GM23248 (cell line): ENCODE data around the gene SLC44A3.

Experiments used
- EZH2 ChIP-seq: fragments of 200-600 bp; sonication (generic); IDR thresholded peaks from 2 replicates; pipeline ENCODE4 v1.6.1; 2018; ENCODE audit warnings: antibody characterized with exemption, mild to moderate bottlenecking; ENCODE audit not compliant: insufficient read depth, poor library complexity, severe bottlenecking
- EZH2phosphoT487 ChIP-seq: fragments of 200-600 bp; sonication (generic); IDR thresholded peaks from 2 replicates; pipeline ENCODE4 v1.6.1; 2018; ENCODE audit warnings: antibody characterized with exemption, moderate library complexity, mild to moderate bottlenecking, low read depth; ENCODE audit not compliant: insufficient read depth

- TF ChIP-seq EZH2 = no peak
- TF ChIP-seq EZH2phosphoT487 = no peak
These were observed 88.8 kb downstream of the SLC44A3 start for GRCh38 chr1:94908965-94909364.
